H1 (cell line): ENCODE measurements around the gene KRTAP5-4. TPM values are rescaled to one million over a fixed set of nuclear protein-coding genes. Genes with fewer than 3 reads are reported as not detected.
A peak's percentile ranks its signal among the peaks of the same experiment; 100 is the strongest.

Source experiments
- CTCF ChIA-PET: fragments of 300-600 bp; sonication (Branson Sonifier 250); formaldehyde crosslinking; loops from one replicate; lab custom pipeline; 2021; ENCODE audit not compliant: partially characterized antibody; lab: Charles Lee
- POLR2A ChIA-PET: fragments of 300-600 bp; sonication (Branson Sonifier 250); formaldehyde crosslinking; loops from one replicate; lab custom pipeline; 2021; ENCODE audit warnings: inconsistent platforms; ENCODE audit not compliant: partially characterized antibody; lab: Charles Lee
- DNase-seq, 2 experiments: peaks; one replicate each; pipeline versions ENCODE4 v3.0.0 to v3.0.0-alpha.2; 2010 to 2022; ENCODE audit warnings: low spot score in 2 of 2, low read depth in 1 of 2, mixed read lengths in 1 of 2
- FAIRE-seq: peaks from 2 replicates; lab custom pipeline; 2011; peaks lifted over from hg19 to GRCh38; lab: Jason Lieb, UNC
- H2AFZ ChIP-seq: 2 replicates; pipeline ENCODE4 v1.8.1; 2012; ENCODE audit warnings: low read length, inconsistent platforms
- H2AK5ac ChIP-seq: 2 replicates; pipeline ENCODE4 v1.6.1; 2013; ENCODE audit warnings: low read depth, low read length
- H2BK120ac ChIP-seq: replicated peaks from 2 replicates; pipeline ENCODE3; 2013; ENCODE audit warnings: low read depth, low read length, inconsistent platforms
- H2BK12ac ChIP-seq: 2 replicates; pipeline ENCODE4 v1.6.1; 2013; ENCODE audit warnings: low read depth, low read length
- H2BK15ac ChIP-seq: 2 replicates; pipeline ENCODE4 v1.6.1; 2013; ENCODE audit warnings: low read length
- H2BK20ac ChIP-seq: 2 replicates; pipeline ENCODE4 v1.6.1; 2013; ENCODE audit warnings: low read length
- H2BK5ac ChIP-seq: 2 replicates; pipeline ENCODE4 v1.6.1; 2013; ENCODE audit warnings: low read depth, low read length
- H3K14ac ChIP-seq: 2 replicates; pipeline ENCODE4 v1.6.1; 2013; ENCODE audit warnings: inconsistent platforms; ENCODE audit not compliant: insufficient read length
- H3K18ac ChIP-seq: 2 replicates; pipeline ENCODE4 v1.6.1; 2013; ENCODE audit warnings: low read length; ENCODE audit errors: extremely low read depth
- H3K23ac ChIP-seq: 2 replicates; pipeline ENCODE4 v1.6.1; 2013; ENCODE audit warnings: inconsistent platforms; ENCODE audit not compliant: insufficient read length
- H3K23me2 ChIP-seq: 2 replicates; pipeline ENCODE4 v1.6.1; 2013; ENCODE audit warnings: low read depth, low read length
- H3K27ac ChIP-seq: 2 replicates; pipeline ENCODE4 v1.6.1; 2011; ENCODE audit warnings: low read depth, low read length, inconsistent platforms
- H3K27me3 ChIP-seq, 4 experiments: replicated peaks in 1 of 4; 1 replicate in 1 of 4; 2 replicates in 3 of 4; pipeline versions ENCODE4 v1.6.1 to v1.8.1; 2011 to 2013; ENCODE audit warnings: low read length in 3 of 4, mild to moderate bottlenecking in 3 of 4, inconsistent platforms in 2 of 4, mixed read lengths in 2 of 4, moderate library complexity in 1 of 4; ENCODE audit not compliant: control insufficient read depth in 3 of 4, insufficient read depth in 3 of 4; ENCODE audit errors: extremely low read depth in 1 of 4
- H3K36me3 ChIP-seq, 4 experiments: 2 replicates each; pipeline versions ENCODE4 v1.6.1 to v1.8.1; 2011 to 2013; ENCODE audit warnings: mild to moderate bottlenecking in 4 of 4, low read length in 3 of 4, moderate library complexity in 2 of 4, control low read depth in 1 of 4, inconsistent platforms in 1 of 4; ENCODE audit not compliant: insufficient read depth in 4 of 4, control insufficient read depth in 2 of 4
- H3K4ac ChIP-seq: replicated peaks from 2 replicates; pipeline ENCODE3; 2013; ENCODE audit warnings: low read length, low read depth, mixed read lengths, inconsistent platforms; ENCODE audit not compliant: insufficient read length
- H3K4me1 ChIP-seq, 4 experiments: replicated peaks in 1 of 4; 1 replicate in 1 of 4; 2 replicates in 3 of 4; pipeline versions ENCODE4 v1.6.1 to v1.8.1; 2011 to 2013; ENCODE audit warnings: low read length in 3 of 4, inconsistent platforms in 2 of 4, mixed read lengths in 1 of 4; ENCODE audit not compliant: insufficient read depth in 4 of 4, control insufficient read depth in 3 of 4
- H3K4me2 ChIP-seq, 2 experiments: 2 replicates each; pipeline versions ENCODE4 v1.6.1 to v1.8.1; 2011 to 2013; ENCODE audit warnings: low read depth in 2 of 2, low read length in 2 of 2, control low read depth in 1 of 2, inconsistent platforms in 1 of 2, mild to moderate bottlenecking in 1 of 2; ENCODE audit not compliant: insufficient read depth in 1 of 2
- H3K4me3 ChIP-seq, 4 experiments: fragments of 200-600, 300-600 bp in 1 of 4; sonication (generic), shearing (Covaris generic), sonication (Bioruptor Twin) in 1 of 4; 2 replicates each; pipeline versions ENCODE4 v1.5.1 to v1.8.1; 2011 to 2016; ENCODE audit warnings: low read length in 4 of 4, low read depth in 3 of 4, control low read depth in 2 of 4, inconsistent platforms in 2 of 4, mild to moderate bottlenecking in 2 of 4, mixed read lengths in 1 of 4, moderate library complexity in 1 of 4; ENCODE audit not compliant: insufficient read depth in 2 of 4; ENCODE audit errors: extremely low read depth in 1 of 4
- H3K56ac ChIP-seq: replicated peaks from 2 replicates; pipeline ENCODE3; 2013; ENCODE audit warnings: low read depth, mild to moderate bottlenecking, mixed read lengths, low read length, inconsistent platforms; ENCODE audit not compliant: insufficient read length
- H3K79me1 ChIP-seq: 2 replicates; pipeline ENCODE4 v1.6.1; 2013; ENCODE audit warnings: low read depth, low read length, control low read depth
- H3K79me2 ChIP-seq, 2 experiments: 2 replicates each; pipeline versions ENCODE4 v1.6.1 to v1.8.1; 2012 to 2013; ENCODE audit warnings: low read length in 2 of 2, mild to moderate bottlenecking in 2 of 2, inconsistent platforms in 1 of 2; ENCODE audit not compliant: insufficient read depth in 2 of 2, control insufficient read depth in 1 of 2
- H3K9ac ChIP-seq, 4 experiments: replicated peaks in 1 of 4; 1 replicate in 1 of 4; 2 replicates in 3 of 4; pipeline versions ENCODE4 v1.6.1 to v1.8.1; 2011 to 2013; ENCODE audit warnings: low read depth in 3 of 4, low read length in 3 of 4, control low read depth in 2 of 4, mild to moderate bottlenecking in 2 of 4, moderate library complexity in 2 of 4, inconsistent platforms in 1 of 4; ENCODE audit errors: extremely low read depth in 1 of 4
- H3K9me3 ChIP-seq, 2 experiments: 2 replicates each; pipeline versions ENCODE4 v1.6.1 to v1.8.1; 2012 to 2013; ENCODE audit warnings: mild to moderate bottlenecking in 2 of 2, moderate library complexity in 2 of 2, control low read depth in 1 of 2, inconsistent platforms in 1 of 2, low read depth in 1 of 2, low read length in 1 of 2, mixed read lengths in 1 of 2; ENCODE audit not compliant: insufficient read depth in 2 of 2
- H4K20me1 ChIP-seq, 2 experiments: replicated peaks in 1 of 2; 2 replicates each; pipeline versions ENCODE3 to v1.8.1; 2011 to 2013; ENCODE audit warnings: inconsistent platforms in 2 of 2, low read length in 2 of 2, mild to moderate bottlenecking in 1 of 2; ENCODE audit not compliant: insufficient read depth in 2 of 2, control insufficient read depth in 1 of 2
- H4K5ac ChIP-seq: 2 replicates; pipeline ENCODE4 v1.6.1; 2013; ENCODE audit warnings: low read length, low read depth, mixed read lengths, inconsistent platforms; ENCODE audit not compliant: insufficient read length
- H4K8ac ChIP-seq: 2 replicates; pipeline ENCODE4 v1.8.0; 2013; ENCODE audit warnings: mild to moderate bottlenecking, moderate library complexity, low read length, inconsistent platforms; ENCODE audit not compliant: insufficient read depth; ENCODE audit errors: extremely low read depth
- H4K91ac ChIP-seq: replicated peaks from 2 replicates; pipeline ENCODE3; 2013; ENCODE audit warnings: low read length, mixed read lengths, inconsistent platforms; ENCODE audit not compliant: insufficient read length
- PHF8 ChIP-seq: fragments of 200-600 bp; sonication (generic); conservative IDR thresholded peaks from 2 replicates; pipeline ENCODE4 v1.7.1; 2012; ENCODE audit warnings: low read depth, mild to moderate bottlenecking, inconsistent platforms, low read length, moderate library complexity
- SUZ12 ChIP-seq: fragments of 200-600 bp; sonication (generic); IDR thresholded peaks from 2 replicates; pipeline ENCODE4 v1.6.1; 2012; ENCODE audit warnings: mild to moderate bottlenecking, inconsistent platforms, low read length, moderate library complexity, mixed read lengths
- TEAD4 ChIP-seq: IDR thresholded peaks from 2 replicates; pipeline ENCODE4 v1.6.1; 2012; ENCODE audit warnings: low read depth, low read length, inconsistent platforms, mixed read lengths
- WGBS, 2 experiments: shearing (Covaris generic) in 1 of 2; methylation state at CpG; one replicate each; pipeline versions ENCODE4 v1.1.6 to v1.1.7; 2013 to 2015; ENCODE audit warnings: low lambda C conversion rate in 2 of 2, mixed read lengths in 2 of 2, inconsistent platforms in 1 of 2, low coverage in 1 of 2, missing lambda C conversion rate in 1 of 2; ENCODE audit not compliant: insufficient replicate concordance in 2 of 2, insufficient coverage in 1 of 2, insufficient read length in 1 of 2; ENCODE audit errors: extremely low coverage in 1 of 2, missing lambda C conversion rate in 1 of 2; 5-methylcytosine and 5-hydroxymethylcytosine counted together
- polyA plus RNA-seq, 7 experiments: library from polyadenylated mRNA; depleted of rRNA in 3 of 7; stranded (reverse) in 5 of 7; unstranded in 2 of 7; fragments of >200 nt in 5 of 7; fragments of 200-250 nt in 2 of 7; gene quantifications; 1 replicate in 5 of 7; 2 replicates in 1 of 7; 4 replicates in 1 of 7; pipeline versions ENCODE4 v1.2.1 to v1.2.3, GENCODE V29; 2011 to 2013; ENCODE audit warnings: missing spikeins in 2 of 7, mixed read lengths in 2 of 7
- total RNA-seq: library from RNA; stranded (reverse); fragmentation: NEBNext Ultra II Directional; extraction: Animal tissue kit (Norgen Biotek cat#: 25700); gene quantifications from 2 replicates; pipeline ENCODE4 v1.2.1, GENCODE V29; 2021

Gene KRTAP5-4
- total and polyA plus RNA-seq, 2 of the 8 experiments (the other 6 are each of a cell fraction or from before 2014, with no cell fraction given) = not detected

DNA sequence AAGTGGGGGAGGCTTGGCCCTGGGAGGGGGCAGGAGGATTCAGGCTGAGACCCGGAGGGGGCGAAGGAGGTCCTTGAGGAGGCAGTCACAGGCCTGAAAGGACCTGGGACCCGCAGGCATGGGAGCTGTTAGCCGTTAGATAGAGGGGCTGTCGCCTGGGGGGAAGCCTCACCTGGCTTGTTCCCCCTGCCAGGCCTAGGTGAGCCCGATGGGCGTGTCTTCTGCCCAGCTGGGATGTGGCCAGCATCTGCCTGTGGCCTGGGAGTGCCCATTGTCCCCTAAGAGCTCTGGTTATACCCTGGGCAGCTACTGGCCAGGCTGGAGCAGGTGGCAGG is 48.1 kb downstream of the KRTAP5-4 start:
- no peak for FAIRE-seq
- H3K36me3 ChIP-seq = no peaks in the 10 kb centered on the region
- no peak overlapping the region for H2BK120ac ChIP-seq
- no peak overlapping the region for H3K9ac ChIP-seq
- H2BK5ac ChIP-seq = no peak overlapping the region
- H3K18ac ChIP-seq = 0 out of 2 replicates have a peak overlapping the region, but pooled peaks have one; percentile 2
- no peaks in the 10 kb centered on the region for H3K79me2 ChIP-seq
- no peak overlapping the region for H3K56ac ChIP-seq
- H2BK15ac ChIP-seq = no peak overlapping the region
- H3K4me2 ChIP-seq = peak overlapping the region; percentile 48 to 79
- ChIA-PET CTCF (interaction anchor here (0.7 to 8.2 kb wide), 17 partner anchors 9 to 109 kb away, joined by 3 to 144 read pairs (median 7); partner anchors contain the start of genes KRTAP5-1 and KRTAP5-2), POLR2A (interaction anchor here (1.3 to 2.6 kb wide), 5 partner anchors 9 to 26 kb away, joined by 5 to 34 read pairs (median 6); no protein-coding TSS in a partner anchor)
- H3K4me3 ChIP-seq = peak overlapping the region in 1 of 4 experiments; percentile 71; a peak in 4 of 8 replicates
- no peak overlapping the region for H4K5ac ChIP-seq
- H4K8ac ChIP-seq = 0 out of 2 replicates have a peak overlapping the region, but pooled peaks have one; percentile 31
- H3K27ac ChIP-seq = no peak overlapping the region
- H2AK5ac ChIP-seq = no peak overlapping the region
- peak in 1 of 2 experiments; percentile 83 for DNase-seq
- H3K23ac ChIP-seq = no peak overlapping the region
- H3K27me3 ChIP-seq = peaks cover 18 to 54% (median 46%) of the 10 kb centered on the region in 4 experiments
- peaks cover 2 to 18% of the 10 kb centered on the region in 2 experiments for H4K20me1 ChIP-seq
- peaks cover 0 to 32% (median 17%) of the 10 kb centered on the region in 4 experiments; a peak in 6 of 7 replicates for H3K4me1 ChIP-seq
- peaks cover 0 to 6% of the 10 kb centered on the region in 2 experiments; a peak in 2 of 4 replicates for H3K9me3 ChIP-seq
- no peak overlapping the region for H4K91ac ChIP-seq
- no peak overlapping the region for H2BK20ac ChIP-seq
- TF ChIP-seq SUZ12 (0 out of 2 replicates have a peak, but pooled peaks have one; percentile 43), TEAD4 (no peak), PHF8 (no peak)
- H3K79me1 ChIP-seq = no peaks in the 10 kb centered on the region
- H3K14ac ChIP-seq = no peak overlapping the region
- H2BK12ac ChIP-seq = no peak overlapping the region
- WGBS, 2 experiments = 6% methylated on average over 6 of the region's 7 CpGs; no CpG with 5 or more reads in 1 of the 2 experiments
- no peak overlapping the region for H3K4ac ChIP-seq
- H3K23me2 ChIP-seq = no peaks in the 10 kb centered on the region; the same call in 1 of the 2 replicates
- H2AFZ ChIP-seq = no peak overlapping the region
